SK-N-SH (cell line): ENCODE results near the gene SHC3.
A peak's percentile ranks its signal among the peaks of the same experiment; 100 is the strongest.

ENCODE experiments used
- CTCF ChIP-seq: fragments of 200-600 bp; sonication (generic); IDR thresholded peaks from 2 replicates; pipeline ENCODE4 v1.6.1; 2017; ENCODE audit warnings: antibody characterized with exemption, mild to moderate bottlenecking, moderate library complexity
- EP300 ChIP-seq, 2 experiments: IDR thresholded peaks; 2 replicates each; pipeline versions ENCODE4 v1.4.0 to v1.6.1; 2012; ENCODE audit warnings: borderline replicate concordance in 1 of 2, low read depth in 1 of 2, low read length in 1 of 2
- EZH2phosphoT487 ChIP-seq: fragments of 200-600 bp; sonication (generic); IDR thresholded peaks from 2 replicates; pipeline ENCODE4 v1.6.1; 2017; ENCODE audit warnings: low read depth, mixed run types, mild to moderate bottlenecking, antibody characterized with exemption, moderate library complexity, borderline replicate concordance
- GABPA ChIP-seq: IDR thresholded peaks from 2 replicates; pipeline ENCODE4 v1.4.0; 2012; ENCODE audit warnings: low read depth, mild to moderate bottlenecking
- GATA2 ChIP-seq: sonication (generic); formaldehyde crosslinking; IDR thresholded peaks from 2 replicates; pipeline ENCODE4 v1.5.0; 2020; ENCODE audit warnings: mild to moderate bottlenecking, missing genetic modification reagents
- MAX ChIP-seq: IDR thresholded peaks from 2 replicates; pipeline ENCODE4 v1.4.0; 2012; ENCODE audit warnings: low read depth
- MXI1 ChIP-seq: IDR thresholded peaks from 2 replicates; pipeline ENCODE4 v1.6.1; 2012; ENCODE audit warnings: mild to moderate bottlenecking, low read depth, low read length, improper control_type of control experiment
- RXRA ChIP-seq: IDR thresholded peaks from 2 replicates; pipeline ENCODE4 v1.4.0; 2012; ENCODE audit warnings: low read depth, mild to moderate bottlenecking, borderline replicate concordance
- SIN3A ChIP-seq: IDR thresholded peaks from 2 replicates; pipeline ENCODE4 v1.6.1; 2012; ENCODE audit warnings: low read depth, mild to moderate bottlenecking, low read length, moderate library complexity, borderline replicate concordance
- SMC3 ChIP-seq: IDR thresholded peaks from 2 replicates; pipeline ENCODE4 v1.6.1; 2012; ENCODE audit warnings: low read depth, low read length, improper control_type of control experiment
- TAF1 ChIP-seq: IDR thresholded peaks from 2 replicates; pipeline ENCODE4 v1.6.1; 2012; ENCODE audit warnings: low read depth, mild to moderate bottlenecking, low read length, moderate library complexity, borderline replicate concordance
- TCF12 ChIP-seq: IDR thresholded peaks from 2 replicates; pipeline ENCODE4 v1.4.0; 2012
- TEAD4 ChIP-seq: IDR thresholded peaks from 2 replicates; pipeline ENCODE4 v1.4.0; 2012; ENCODE audit warnings: mild to moderate bottlenecking, borderline replicate concordance; ENCODE audit not compliant: insufficient read depth
- ZBTB33 ChIP-seq: IDR thresholded peaks from 2 replicates; pipeline ENCODE4 v1.4.0; 2012; ENCODE audit warnings: low read depth, borderline replicate concordance

GRCh38 chr9:89177944-89178829 lies at the start of gene SHC3:
- TF ChIP-seq MXI1 (no peak), CTCF (no peak), TEAD4 (no peak), MAX (peak; percentile 42; the same call in 1 of the 2 replicates), TAF1 (no peak), SIN3A (0 out of 2 replicates have a peak, but pooled peaks have one; percentile 14), EP300 (IDR thresholded peaks at IDR 0.05; ENCODE audit: borderline replicate concordance in 1 of 2, low read depth in 1 of 2, low read length in 1 of 2) (no peak), EZH2phosphoT487 (no peak), GATA2 (CRISPR knock-in tag) (no peak), TCF12 (no peak), ZBTB33 (no peak), SMC3 (no peak), GABPA (no peak), RXRA (no peak)
